ENCODE data around the gene PLCB4.

The PLCB4 gene

DNA sequence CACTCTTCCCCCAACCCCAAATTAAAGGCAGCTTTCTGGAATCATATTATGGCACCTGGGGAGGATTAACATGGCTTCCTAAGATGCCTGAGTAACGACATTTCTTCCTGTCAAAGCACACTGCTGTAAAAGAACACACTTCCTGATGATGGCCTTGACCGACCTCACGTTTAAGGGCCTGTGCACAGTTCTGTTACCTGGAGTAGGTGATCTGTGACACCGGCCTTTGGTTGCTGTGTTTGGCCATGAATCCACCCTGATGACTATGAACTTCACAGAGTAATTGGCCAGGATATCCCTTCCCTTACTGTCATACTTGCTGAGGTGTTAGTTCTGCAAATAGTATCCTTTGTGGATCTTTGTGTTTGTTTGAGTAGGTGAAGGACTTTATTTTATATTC is 45.8 kb downstream of the PLCB4 start:
- TF ChIP-seq TAF1 (IDR thresholded peaks at IDR 0.05; ENCODE audit: borderline replicate concordance, insufficient read depth, low read length): no peak
- no peak for TF ChIP-seq FOXP2 (optimal IDR thresholded peaks at IDR 0.05; ENCODE audit: borderline replicate concordance, extremely low read depth, extremely low read length, insufficient read depth)
- TF ChIP-seq, protein P1, sequence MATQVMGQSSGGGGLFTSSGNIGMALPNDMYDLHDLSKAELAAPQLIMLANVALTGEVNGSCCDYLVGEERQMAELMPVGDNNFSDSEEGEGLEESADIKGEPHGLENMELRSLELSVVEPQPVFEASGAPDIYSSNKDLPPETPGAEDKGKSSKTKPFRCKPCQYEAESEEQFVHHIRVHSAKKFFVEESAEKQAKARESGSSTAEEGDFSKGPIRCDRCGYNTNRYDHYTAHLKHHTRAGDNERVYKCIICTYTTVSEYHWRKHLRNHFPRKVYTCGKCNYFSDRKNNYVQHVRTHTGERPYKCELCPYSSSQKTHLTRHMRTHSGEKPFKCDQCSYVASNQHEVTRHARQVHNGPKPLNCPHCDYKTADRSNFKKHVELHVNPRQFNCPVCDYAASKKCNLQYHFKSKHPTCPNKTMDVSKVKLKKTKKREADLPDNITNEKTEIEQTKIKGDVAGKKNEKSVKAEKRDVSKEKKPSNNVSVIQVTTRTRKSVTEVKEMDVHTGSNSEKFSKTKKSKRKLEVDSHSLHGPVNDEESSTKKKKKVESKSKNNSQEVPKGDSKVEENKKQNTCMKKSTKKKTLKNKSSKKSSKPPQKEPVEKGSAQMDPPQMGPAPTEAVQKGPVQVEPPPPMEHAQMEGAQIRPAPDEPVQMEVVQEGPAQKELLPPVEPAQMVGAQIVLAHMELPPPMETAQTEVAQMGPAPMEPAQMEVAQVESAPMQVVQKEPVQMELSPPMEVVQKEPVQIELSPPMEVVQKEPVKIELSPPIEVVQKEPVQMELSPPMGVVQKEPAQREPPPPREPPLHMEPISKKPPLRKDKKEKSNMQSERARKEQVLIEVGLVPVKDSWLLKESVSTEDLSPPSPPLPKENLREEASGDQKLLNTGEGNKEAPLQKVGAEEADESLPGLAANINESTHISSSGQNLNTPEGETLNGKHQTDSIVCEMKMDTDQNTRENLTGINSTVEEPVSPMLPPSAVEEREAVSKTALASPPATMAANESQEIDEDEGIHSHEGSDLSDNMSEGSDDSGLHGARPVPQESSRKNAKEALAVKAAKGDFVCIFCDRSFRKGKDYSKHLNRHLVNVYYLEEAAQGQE (IDR thresholded peaks at IDR 0.05; ENCODE audit: insufficient read depth in 1 of 2, low read depth in 2 of 2, low read length in 2 of 2): no peak
- TF ChIP-seq POLR2AphosphoS5 (IDR thresholded peaks at IDR 0.05; ENCODE audit: low read depth, low read length): no peak
- TF ChIP-seq SIN3A (IDR thresholded peaks at IDR 0.05; ENCODE audit: borderline replicate concordance, insufficient read depth, low read length): no peak

DNA sequence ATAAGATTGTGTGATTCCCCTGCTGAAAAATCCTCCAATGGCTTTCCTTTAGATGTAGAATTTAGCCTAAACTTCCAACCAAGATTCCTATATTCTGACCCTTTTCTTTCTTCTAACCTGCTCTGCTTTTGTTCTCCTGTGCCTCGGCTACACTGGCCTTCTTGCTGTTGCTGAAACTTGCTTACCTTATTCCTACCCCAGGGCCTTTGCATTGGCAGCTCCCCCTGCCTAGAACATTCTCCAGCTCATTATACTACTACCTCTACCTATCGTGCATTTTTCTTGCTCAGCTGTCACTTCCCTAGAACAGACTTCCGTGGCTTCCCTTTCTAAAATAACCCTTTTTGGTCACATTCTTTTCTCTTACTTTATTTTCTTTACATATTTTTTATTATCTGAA is 48.7 kb downstream of the PLCB4 start:
- TF ChIP-seq, protein P1 (IDR thresholded peaks at IDR 0.05; ENCODE audit: insufficient read depth in 1 of 2, low read depth in 2 of 2, low read length in 2 of 2): no peak
- TF ChIP-seq TAF1 (IDR thresholded peaks at IDR 0.05; ENCODE audit: borderline replicate concordance, insufficient read depth, low read length) (no peak), SIN3A (IDR thresholded peaks at IDR 0.05; ENCODE audit: borderline replicate concordance, insufficient read depth, low read length) (no peak), POLR2AphosphoS5 (IDR thresholded peaks at IDR 0.05; ENCODE audit: low read depth, low read length) (no peak), FOXP2 (optimal IDR thresholded peaks at IDR 0.05; ENCODE audit: borderline replicate concordance, extremely low read depth, extremely low read length, insufficient read depth) (no peak)

DNA sequence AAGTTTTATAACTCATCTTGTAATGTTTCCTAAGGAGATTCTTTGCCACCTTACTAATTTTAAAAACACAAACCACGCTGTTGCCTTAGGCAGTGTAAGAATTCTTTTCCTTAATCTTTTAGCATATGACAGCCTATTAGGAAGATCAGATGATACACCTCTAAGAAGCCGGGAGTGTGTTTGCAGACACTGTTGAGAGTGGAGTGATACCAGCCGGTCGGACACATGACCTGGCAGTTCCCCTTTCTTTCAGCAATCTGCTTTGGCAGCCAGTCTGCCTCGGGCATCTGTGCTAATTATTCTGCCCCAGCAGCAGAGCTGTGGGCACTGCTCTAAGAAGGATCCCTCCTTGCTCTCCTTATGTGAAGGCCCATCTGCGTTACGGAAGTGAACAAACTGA is 50.9 kb downstream of the PLCB4 start:
- TF ChIP-seq POLR2AphosphoS5 (IDR thresholded peaks at IDR 0.05; ENCODE audit: low read depth, low read length): no peak
- no peak for TF ChIP-seq TAF1 (IDR thresholded peaks at IDR 0.05; ENCODE audit: borderline replicate concordance, insufficient read depth, low read length)
- TF ChIP-seq FOXP2 (optimal IDR thresholded peaks at IDR 0.05; ENCODE audit: borderline replicate concordance, extremely low read depth, extremely low read length, insufficient read depth): no peak
- no peak for TF ChIP-seq SIN3A (IDR thresholded peaks at IDR 0.05; ENCODE audit: borderline replicate concordance, insufficient read depth, low read length)
- TF ChIP-seq, protein P1 (IDR thresholded peaks at IDR 0.05; ENCODE audit: insufficient read depth in 1 of 2, low read depth in 2 of 2, low read length in 2 of 2): no peak

DNA sequence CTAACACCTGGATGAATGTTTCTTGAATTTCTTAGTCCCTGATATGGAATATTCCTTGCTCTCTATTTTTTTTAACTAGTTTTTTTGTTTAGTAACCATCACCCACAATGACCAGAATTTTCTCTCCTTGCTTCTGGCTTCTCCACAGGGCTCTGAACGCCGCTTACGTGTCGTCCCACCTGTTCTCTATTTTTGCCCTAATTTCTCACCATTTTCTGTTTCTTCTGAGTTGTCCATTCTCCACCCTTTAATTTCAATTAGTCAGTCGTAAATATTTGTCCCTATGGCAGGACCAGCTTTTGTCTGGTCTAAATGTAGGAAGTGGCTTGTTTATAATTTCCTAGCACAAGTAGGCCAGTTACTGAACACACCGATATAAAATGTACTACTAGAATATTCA is 52.3 kb downstream of the PLCB4 start:
- TF ChIP-seq TAF1 (IDR thresholded peaks at IDR 0.05; ENCODE audit: borderline replicate concordance, insufficient read depth, low read length): no peak
- TF ChIP-seq FOXP2 (optimal IDR thresholded peaks at IDR 0.05; ENCODE audit: borderline replicate concordance, extremely low read depth, extremely low read length, insufficient read depth): no peak
- TF ChIP-seq, protein P1 (IDR thresholded peaks at IDR 0.05; ENCODE audit: insufficient read depth in 1 of 2, low read depth in 2 of 2, low read length in 2 of 2): no peak
- TF ChIP-seq POLR2AphosphoS5 (IDR thresholded peaks at IDR 0.05; ENCODE audit: low read depth, low read length): no peak
- no peak for TF ChIP-seq SIN3A (IDR thresholded peaks at IDR 0.05; ENCODE audit: borderline replicate concordance, insufficient read depth, low read length)

DNA sequence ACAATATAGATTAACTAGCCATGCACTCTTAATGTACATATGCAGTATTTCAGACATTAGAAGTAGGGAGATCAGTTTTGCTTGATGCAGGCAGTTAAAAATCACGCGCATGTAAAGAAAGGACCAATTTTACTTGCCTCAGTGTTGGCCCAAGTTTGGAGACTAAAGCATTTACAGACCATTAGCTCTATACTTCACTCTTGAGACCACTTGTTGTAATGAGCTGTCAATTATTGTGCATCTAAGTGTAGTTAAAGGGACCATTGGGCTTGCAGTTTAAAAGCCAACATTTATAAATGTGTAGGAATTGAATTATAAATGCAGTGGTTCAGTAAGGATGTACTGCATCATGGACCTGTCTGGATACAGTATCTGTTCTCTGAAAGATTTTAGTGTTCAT is 53.7 kb downstream of the PLCB4 start:
- TF ChIP-seq FOXP2 (optimal IDR thresholded peaks at IDR 0.05; ENCODE audit: borderline replicate concordance, extremely low read depth, extremely low read length, insufficient read depth): no peak
- TF ChIP-seq, protein P1 (IDR thresholded peaks at IDR 0.05; ENCODE audit: insufficient read depth in 1 of 2, low read depth in 2 of 2, low read length in 2 of 2): no peak
- TF ChIP-seq POLR2AphosphoS5 (IDR thresholded peaks at IDR 0.05; ENCODE audit: low read depth, low read length): no peak
- no peak for TF ChIP-seq SIN3A (IDR thresholded peaks at IDR 0.05; ENCODE audit: borderline replicate concordance, insufficient read depth, low read length)
- TF ChIP-seq TAF1 (IDR thresholded peaks at IDR 0.05; ENCODE audit: borderline replicate concordance, insufficient read depth, low read length): no peak

All from PFSK-1 (cell line).